GM21447 (cell line): ENCODE data around the gene TMEM30A.

Experiments used
- ATAC-seq: cut with Tn5 transposase; IDR thresholded peaks from one replicate; pipeline ENCODE4 v1.9.1; 2021; ENCODE audit not compliant: unreplicated experiment

TMEM30A gene

GRCh38 chr6:75220357-75220756 lies 64.2 kb downstream of the TMEM30A start:
- ATAC-seq, result no peak

GRCh38 chr6:75219263-75219662 lies 65.3 kb downstream of the TMEM30A start:
- ATAC-seq, result no peak

- ATAC-seq, result no peak
Measured at GRCh38 chr6:75217193-75217592, 67.4 kb downstream of the TMEM30A start.

DNA sequence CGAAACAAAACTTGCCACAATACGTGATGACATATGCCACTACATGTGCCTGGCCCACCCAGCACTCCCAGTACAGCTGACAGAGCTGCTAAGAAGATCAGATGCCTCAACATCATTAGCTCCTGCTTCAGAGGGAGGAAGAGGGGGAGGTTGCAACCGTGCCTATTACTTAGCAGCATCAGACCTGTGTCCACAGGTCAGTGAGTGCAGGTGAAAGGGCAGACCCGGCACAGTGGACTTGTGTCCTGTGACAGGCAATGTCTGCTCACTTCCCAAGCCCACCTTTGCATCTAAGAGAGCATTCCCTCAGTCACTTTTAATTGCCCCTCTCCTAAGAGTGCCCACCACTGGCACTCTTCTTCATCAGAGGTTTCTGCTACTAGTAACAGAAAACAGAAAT lies 69.3 kb downstream of the TMEM30A start:
- no peak for ATAC-seq

DNA sequence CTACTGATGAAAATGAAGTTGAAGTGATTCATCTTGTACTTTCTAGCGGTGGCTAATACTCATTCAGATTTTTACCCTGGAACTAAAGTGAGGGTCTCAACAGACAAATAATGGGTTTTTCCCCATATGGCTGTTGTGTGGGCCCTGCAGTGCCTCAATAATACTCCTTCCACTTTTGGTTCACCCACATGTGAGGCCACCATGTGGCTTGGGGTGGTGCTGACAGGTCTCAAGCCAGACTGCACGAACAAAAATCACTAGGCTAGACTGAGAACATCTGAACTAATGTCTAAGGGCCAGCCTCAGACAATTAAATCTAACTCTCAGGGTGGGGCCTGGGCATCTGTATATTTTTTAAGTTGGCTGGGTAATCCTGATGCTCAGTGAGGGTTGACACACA lies 70.9 kb downstream of the TMEM30A start:
- no peak for ATAC-seq

GRCh38 chr6:75213112-75213511 lies 71.5 kb downstream of the TMEM30A start:
- no peak for ATAC-seq

DNA sequence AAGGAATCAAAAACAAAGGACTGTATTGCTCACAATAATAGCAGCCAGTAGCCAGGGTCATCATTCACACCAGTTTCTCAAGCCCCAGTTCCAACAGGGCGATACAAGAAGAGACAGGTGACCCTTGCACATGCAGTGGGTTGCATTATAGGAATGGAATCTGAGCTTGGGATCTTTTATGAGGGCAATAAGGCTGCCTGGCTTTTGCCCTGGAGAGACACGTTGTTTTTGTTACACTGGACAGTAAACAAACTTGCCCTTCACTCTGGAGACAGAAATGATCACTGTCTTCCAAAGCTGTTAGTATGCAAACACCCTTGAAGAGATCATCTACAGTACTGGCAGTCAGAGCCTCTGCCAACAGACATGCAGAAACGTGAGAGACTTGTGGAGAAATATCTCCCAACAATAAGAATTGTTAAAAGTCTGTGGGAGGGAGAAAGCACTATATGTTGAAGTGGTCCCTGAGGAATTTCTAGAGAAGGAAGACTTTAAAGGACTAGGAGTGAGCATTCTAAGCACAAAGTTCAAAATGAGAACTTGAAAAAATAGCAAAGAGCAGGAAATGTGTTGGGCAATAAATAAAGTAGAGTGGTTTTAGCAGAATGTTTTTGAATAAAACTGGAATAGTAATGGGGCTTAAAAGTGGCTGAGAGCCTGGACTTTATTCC lies 72.5 kb downstream of the TMEM30A start:
- no peak for ATAC-seq

GRCh38 chr6:75210885-75211739 lies 73.5 kb downstream of the TMEM30A start:
- ATAC-seq, result no peak

GRCh38 chr6:75209184-75209723 lies 75.3 kb downstream of the TMEM30A start:
- ATAC-seq, result no peak

DNA sequence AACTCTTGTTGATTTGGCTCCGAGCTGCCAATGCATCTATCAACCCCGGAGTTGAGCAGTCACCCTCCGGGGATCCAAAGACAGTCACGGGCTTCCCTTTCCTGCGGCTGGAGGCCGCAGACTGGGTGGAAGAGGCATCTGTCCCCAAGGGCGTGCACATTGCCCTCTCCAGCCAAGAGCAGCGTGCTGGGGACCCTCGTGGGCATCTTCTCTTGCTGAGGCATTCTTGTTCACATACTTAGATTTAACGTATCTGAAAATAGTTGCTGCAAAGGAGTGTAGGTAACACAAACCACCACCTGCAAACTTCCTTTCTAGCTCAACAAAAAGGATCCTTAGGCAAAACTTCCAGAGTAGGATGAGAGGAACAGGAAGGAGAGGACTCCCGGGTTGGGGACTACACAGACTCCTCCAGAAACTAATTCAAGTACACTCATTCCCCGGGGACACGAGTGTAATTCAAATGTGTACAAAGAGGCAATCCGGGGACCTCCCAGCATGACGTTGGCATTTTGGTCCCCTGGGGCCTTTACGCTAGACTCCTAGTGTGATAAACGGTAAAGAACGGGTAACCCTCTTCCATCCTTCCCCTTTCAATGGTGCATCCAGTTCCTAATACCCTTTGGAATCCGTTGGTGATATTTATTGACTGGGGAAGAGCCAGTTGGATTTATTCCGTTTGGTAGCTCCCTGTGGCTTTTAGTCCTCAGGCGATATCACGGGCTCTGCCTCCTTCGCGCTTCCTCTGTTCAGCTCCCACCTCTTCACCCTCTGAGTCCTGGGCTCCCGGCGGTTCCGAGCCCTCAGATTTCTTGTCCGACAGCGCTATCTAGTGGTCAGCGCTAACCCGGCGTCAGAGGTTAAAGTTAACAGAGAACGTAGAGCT lies 76.1 kb downstream of the TMEM30A start:
- ATAC-seq, result peak; percentile 78

DNA sequence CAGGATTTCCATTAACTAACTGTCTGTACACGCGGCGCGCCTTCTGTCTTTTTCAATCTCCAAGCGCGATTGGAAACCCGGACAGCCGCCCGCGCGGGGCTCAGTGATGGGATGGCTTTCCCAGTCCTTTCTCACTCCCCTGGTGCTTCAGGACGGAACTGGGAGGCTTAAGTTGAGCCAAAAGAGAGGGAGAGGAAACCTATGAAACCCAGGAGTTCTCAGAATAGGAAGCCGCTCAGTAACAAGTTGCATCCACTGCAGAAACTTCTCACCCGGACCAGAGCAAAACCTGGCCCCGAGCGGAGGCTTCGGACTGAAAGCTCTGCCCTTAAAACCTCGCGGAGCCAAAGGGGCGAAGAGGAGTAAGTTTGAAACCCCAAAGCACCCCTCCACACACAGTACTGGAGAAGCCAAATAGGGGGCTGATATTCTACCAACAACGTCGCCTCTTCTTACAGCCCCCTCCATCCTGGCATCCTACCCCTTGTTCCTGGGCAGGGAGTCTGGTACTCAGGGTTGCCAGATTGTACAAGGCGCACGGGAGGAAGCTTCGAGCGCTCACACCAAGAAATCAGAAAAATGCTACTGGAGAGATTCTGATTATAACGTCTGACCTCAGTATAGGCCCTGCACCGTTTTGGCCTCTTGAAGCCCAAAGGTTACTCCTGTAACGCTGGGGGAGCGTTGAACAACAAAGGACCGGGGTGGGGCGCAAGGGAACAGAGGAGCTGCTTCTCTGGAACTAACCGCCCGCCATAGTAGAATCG lies 77.8 kb downstream of the TMEM30A start:
- ATAC-seq, result no peak

DNA sequence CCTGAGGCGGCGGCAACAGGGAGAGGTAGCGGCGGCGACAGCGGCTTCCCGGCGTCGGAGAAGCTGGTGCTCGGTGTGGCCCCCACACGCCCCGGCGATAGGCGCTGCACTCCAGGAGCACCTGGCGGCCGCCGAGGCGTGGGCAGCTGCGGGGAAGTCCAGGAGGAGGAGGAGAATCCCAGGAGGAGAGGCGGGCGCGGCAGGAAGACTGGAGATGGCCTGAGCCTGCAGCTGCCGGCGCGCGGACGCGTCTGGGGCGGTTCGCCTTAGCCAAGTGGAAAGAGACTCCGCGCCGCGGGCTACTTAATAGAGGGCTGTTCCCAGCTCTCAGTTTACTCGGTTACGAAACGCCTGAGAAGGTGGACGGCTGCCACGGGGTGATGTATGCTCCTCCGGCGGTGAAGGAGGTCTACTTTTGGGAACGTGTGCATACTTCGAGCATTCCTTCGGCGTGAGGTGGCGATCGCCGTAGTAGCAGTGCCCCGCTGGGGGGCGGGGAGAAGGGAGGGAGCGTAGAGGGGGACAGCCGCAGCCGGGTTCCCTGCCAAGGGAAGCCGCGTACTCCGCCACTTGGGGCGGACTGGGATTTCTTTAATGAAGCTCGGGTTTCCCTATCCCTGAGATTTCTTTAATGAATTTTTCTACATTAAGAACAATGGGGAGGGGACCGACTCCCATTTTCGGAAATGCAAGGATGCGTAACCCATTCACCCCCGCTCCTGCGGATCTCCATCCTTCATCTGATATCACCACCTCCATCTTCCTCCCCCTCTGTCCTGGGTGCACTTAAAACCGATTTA lies 78.6 kb downstream of the TMEM30A start, which contains the start of gene COL12A1:
COL12A1 (minus strand) TSS at position 278 of the 800 bp plus-strand sequence. CDS start 3,261 bp downstream, outside the sequence.
- no peak for ATAC-seq

GRCh38 chr6:75204959-75205775 lies 79.4 kb downstream of the TMEM30A start:
- no peak for ATAC-seq

GRCh38 chr6:75204217-75204958 lies 80.2 kb downstream of the TMEM30A start:
- no peak for ATAC-seq

- ATAC-seq, result no peak
Measured at GRCh38 chr6:75203721-75204120, 80.9 kb downstream of the TMEM30A start.
